Measurements from ENCODE around the gene CCDC15. TPM values are rescaled to one million over a fixed set of nuclear protein-coding genes. Genes with fewer than 3 reads are reported as not detected.

The CCDC15 gene
- total RNA-seq, 4 donors from 2014 or later: 0.10 to 0.16 TPM; not detected in 2

DNA sequence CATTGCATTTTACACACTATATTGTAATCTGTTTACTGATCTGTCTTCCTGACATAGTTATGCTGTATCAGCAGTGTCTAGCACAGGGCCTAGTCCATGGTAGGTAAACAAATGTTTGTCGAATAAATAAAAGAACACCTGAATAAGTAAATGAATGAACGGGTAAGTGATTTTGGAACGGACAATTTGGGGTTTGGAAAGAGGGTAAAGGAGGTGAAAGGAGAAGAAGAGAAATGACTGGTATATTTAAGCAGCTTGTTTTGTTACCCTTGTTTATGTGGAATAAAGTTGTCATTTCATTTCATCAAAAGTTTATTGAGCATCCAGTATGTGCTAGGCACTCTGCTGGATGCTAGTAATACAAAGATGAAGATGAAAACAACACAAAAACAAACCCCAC is 35.1 kb upstream of the CCDC15 start, which contains the start of gene HEPN1:
TSS of gene HEPN1 (plus strand) at position 301 of the 400 bp plus-strand sequence.
- ATAC-seq: no peak
- intact Hi-C loops (cut with DNase I; ENCODE audit: low total_unique reads): no loop called here

DNA sequence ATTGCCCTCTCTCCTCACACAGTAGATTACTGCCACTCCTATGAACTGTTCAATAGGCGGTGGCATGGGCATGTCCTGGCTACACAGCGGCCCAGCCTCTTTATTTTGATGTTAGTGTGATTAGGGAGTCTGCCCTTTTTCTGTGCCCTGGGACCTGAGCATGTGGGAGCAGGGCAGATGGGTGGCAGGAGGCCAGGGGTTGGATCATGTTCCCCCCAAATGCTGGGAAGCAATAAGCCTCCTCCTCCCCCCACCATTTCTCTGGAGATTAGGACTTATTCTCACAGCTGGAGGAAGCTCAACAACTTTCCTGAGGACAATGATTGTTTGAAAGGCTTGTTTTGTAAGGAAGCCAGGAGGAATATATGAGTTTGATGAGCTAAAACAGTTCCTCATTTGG is 34.1 kb upstream of the CCDC15 start:
- Histone ChIP-seq H3K4me3 (no peak overlapping the region), H3K4me1 (no peaks in the 10 kb centered on the region), H3K27me3 (peaks cover 0 to 11% (median 9%) of the 10 kb centered on the region in 3 donors), H3K27ac (no peak overlapping the region), H3K9me3 (no peaks in the 10 kb centered on the region), H3K36me3 (no peaks in the 10 kb centered on the region)
- TF ChIP-seq, protein P1, sequence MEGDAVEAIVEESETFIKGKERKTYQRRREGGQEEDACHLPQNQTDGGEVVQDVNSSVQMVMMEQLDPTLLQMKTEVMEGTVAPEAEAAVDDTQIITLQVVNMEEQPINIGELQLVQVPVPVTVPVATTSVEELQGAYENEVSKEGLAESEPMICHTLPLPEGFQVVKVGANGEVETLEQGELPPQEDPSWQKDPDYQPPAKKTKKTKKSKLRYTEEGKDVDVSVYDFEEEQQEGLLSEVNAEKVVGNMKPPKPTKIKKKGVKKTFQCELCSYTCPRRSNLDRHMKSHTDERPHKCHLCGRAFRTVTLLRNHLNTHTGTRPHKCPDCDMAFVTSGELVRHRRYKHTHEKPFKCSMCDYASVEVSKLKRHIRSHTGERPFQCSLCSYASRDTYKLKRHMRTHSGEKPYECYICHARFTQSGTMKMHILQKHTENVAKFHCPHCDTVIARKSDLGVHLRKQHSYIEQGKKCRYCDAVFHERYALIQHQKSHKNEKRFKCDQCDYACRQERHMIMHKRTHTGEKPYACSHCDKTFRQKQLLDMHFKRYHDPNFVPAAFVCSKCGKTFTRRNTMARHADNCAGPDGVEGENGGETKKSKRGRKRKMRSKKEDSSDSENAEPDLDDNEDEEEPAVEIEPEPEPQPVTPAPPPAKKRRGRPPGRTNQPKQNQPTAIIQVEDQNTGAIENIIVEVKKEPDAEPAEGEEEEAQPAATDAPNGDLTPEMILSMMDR (IDR thresholded peaks at IDR 0.05 in 4 of 5, conservative IDR thresholded peaks at IDR 0.05 in 1 of 5): no peak
- no peak for TF ChIP-seq POLR2A (IDR thresholded peaks at IDR 0.05)
- intact Hi-C loops (cut with DNase I; ENCODE audit: low total_unique reads) (loop anchor here (2.0 kb wide), 1 partner anchor 23 kb away; the partner anchor contains the start of gene ROBO4), in situ Hi-C loops (cut with MboI; ENCODE audit: low sequenced_read_pairs in 4 of 4) (no loop called here)
- DNase-seq: no peak
- ATAC-seq: no peak

More for the DNA sequence above, 35.1 kb upstream of the CCDC15 start, which contains the start of gene HEPN1:
- H3K27ac ChIP-seq: no peak within 1 kb of the TSS
- TF ChIP-seq, protein P1 (IDR thresholded peaks at IDR 0.05 in 4 of 5, conservative IDR thresholded peaks at IDR 0.05 in 1 of 5): no peak
- TF ChIP-seq POLR2A (IDR thresholded peaks at IDR 0.05): no peak
- H3K4me3 ChIP-seq: no peak within 1 kb of the TSS
- in situ Hi-C loops (cut with MboI; ENCODE audit: low sequenced_read_pairs in 4 of 4): no loop called here
- no peaks in the 10 kb centered on the region for H3K36me3 ChIP-seq
- no peak for DNase-seq
- peaks cover 0 to 11% (median 9%) of the 10 kb centered on the region in 3 donors for H3K27me3 ChIP-seq
- H3K4me1 ChIP-seq: no peaks in the 10 kb centered on the region
- no peaks in the 10 kb centered on the region for H3K9me3 ChIP-seq

DNA sequence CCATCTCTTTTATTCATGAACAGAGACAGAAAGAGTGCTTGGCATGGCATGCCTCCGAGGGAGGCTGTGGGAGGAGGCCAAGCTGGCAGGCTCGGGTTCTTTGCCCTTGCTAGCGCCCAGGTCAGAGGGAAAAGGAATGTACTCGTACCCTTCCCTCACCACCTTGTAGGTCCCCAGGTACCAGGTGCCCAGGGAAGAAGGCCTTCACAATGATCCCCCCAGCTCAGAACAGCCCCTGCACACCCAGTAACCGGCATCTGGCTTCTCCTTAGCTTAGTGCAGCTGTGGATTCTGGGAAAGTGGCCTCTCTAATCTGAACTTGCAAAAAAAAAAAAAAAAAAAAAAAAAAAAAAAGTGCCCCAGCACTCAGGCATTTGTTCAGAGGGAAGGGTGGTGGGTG is 33.6 kb upstream of the CCDC15 start:
- in situ Hi-C loops (cut with MboI; ENCODE audit: low sequenced_read_pairs in 4 of 4): no loop called here
- H3K27ac ChIP-seq: peak overlapping the region in 2 of 4 donors; percentile 57 to 67
- H3K27me3 ChIP-seq: peaks cover 0 to 11% (median 9%) of the 10 kb centered on the region in 3 donors
- no peak for DNase-seq
- TF ChIP-seq POLR2A (IDR thresholded peaks at IDR 0.05): no peak
- TF ChIP-seq, protein P1 (IDR thresholded peaks at IDR 0.05 in 4 of 5, conservative IDR thresholded peaks at IDR 0.05 in 1 of 5): no peak
- no peaks in the 10 kb centered on the region for H3K4me1 ChIP-seq
- ATAC-seq: no peak
- H3K4me3 ChIP-seq: peak overlapping the region; percentile 46 to 74 (median 58)
- no peaks in the 10 kb centered on the region for H3K9me3 ChIP-seq
- intact Hi-C loops (cut with DNase I; ENCODE audit: low total_unique reads): loop anchor here (2.0 kb wide), 1 partner anchor 24 kb away; the partner anchor contains the start of gene ROBO4
- no peaks in the 10 kb centered on the region for H3K36me3 ChIP-seq

DNA sequence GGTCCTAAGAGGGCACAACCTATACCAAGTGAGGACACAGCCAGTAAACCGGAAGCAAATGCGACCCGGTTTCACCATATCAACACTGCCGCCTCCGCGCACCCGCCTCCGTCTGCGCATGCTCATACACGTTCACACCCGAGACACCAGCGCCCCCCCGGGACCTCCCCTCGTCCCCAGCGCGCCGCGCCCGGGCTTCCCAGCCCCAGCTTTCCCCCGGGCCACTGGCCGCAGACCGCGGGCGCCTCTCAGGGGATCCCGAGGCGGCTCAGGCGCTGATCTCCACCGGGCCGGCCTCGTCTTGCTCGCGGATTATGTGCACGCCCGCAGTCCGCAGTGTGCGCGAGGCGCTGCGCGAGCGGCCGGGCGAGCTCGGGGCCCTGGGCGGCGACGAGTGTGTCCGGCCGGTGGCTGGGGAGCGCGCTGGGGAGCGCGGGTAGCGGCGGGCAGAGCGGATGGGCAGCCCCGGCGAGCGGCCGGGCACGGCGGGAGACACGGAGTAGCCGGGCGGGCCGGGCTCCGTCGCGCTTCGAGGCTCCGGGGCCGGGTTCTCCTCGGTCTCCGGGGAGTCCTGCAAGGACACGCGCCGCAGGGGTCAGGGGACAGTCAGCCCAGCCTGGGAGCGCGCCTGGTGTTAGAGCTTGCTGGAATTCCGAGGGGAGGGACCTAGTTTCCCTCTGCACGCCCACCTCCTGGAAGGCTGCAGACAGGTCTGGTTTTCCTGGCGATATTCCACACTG is 33.0 kb upstream of the CCDC15 start:
- intact Hi-C loops (cut with DNase I; ENCODE audit: low total_unique reads): loop anchor here (2.0 kb wide), 1 partner anchor 24 kb away; the partner anchor contains the start of gene ROBO4
- Histone ChIP-seq H3K4me3 (peak overlapping the region; percentile 46 to 74 (median 58)), H3K9me3 (no peaks in the 10 kb centered on the region), H3K36me3 (no peaks in the 10 kb centered on the region), H3K27ac (peak overlapping the region; percentile 6 to 67 (median 54)), H3K27me3 (peaks cover 0 to 11% (median 9%) of the 10 kb centered on the region in 3 donors), H3K4me1 (no peaks in the 10 kb centered on the region)
- no peak for TF ChIP-seq POLR2A (IDR thresholded peaks at IDR 0.05)
- TF ChIP-seq, protein P1 (IDR thresholded peaks at IDR 0.05 in 4 of 5, conservative IDR thresholded peaks at IDR 0.05 in 1 of 5): no peak
- ATAC-seq (peak; percentile 60 to 68), DNase-seq (peak in 1 of 2 donors; percentile 45)
- in situ Hi-C loops (cut with MboI; ENCODE audit: low sequenced_read_pairs in 4 of 4): no loop called here
